GM19395 (cell line): Measurements from ENCODE around the gene ERCC5.
A peak's percentile ranks its signal among the peaks of the same experiment; 100 is the strongest.

Experiments
- ATAC-seq: cut with Tn5 transposase; IDR thresholded peaks from one replicate; pipeline ENCODE4 v1.9.1; 2021; ENCODE audit warnings: mild to moderate bottlenecking, moderate library complexity; ENCODE audit not compliant: unreplicated experiment

Gene ERCC5

GRCh38 chr13:102839462-102839861, 6.4 kb upstream of the ERCC5 start:
- ATAC-seq, result no peak

- ATAC-seq, result peak; percentile 32
These were observed 573 bp upstream of the ERCC5 start for GRCh38 chr13:102845289-102845629.

GRCh38 chr13:102846261-102847015, 606 bp downstream of the ERCC5 start:
- peak; percentile 51 for ATAC-seq

- ATAC-seq, result peak; percentile 17
These were observed 1.7 kb downstream of the ERCC5 start for GRCh38 chr13:102847272-102848234.

GRCh38 chr13:102848956-102849355, 3.1 kb downstream of the ERCC5 start:
- no peak for ATAC-seq

- ATAC-seq, result no peak
These were observed 6.7 kb downstream of the ERCC5 start for GRCh38 chr13:102852556-102852955.

GRCh38 chr13:102854675-102855074, 8.8 kb downstream of the ERCC5 start:
- ATAC-seq, result peak; percentile 82

GRCh38 chr13:102856557-102856956, 10.7 kb downstream of the ERCC5 start:
- no peak for ATAC-seq

- ATAC-seq, result no peak
These were observed 16.9 kb downstream of the ERCC5 start for GRCh38 chr13:102862624-102863210.

- no peak for ATAC-seq
These were observed 17.8 kb downstream of the ERCC5 start for GRCh38 chr13:102863590-102863989.

GRCh38 chr13:102868366-102868936, 22.6 kb downstream of the ERCC5 start:
- no peak for ATAC-seq

- peak; percentile 23 for ATAC-seq
These were observed 24.3 kb downstream of the ERCC5 start for GRCh38 chr13:102869948-102870676.

GRCh38 chr13:102870677-102871415, 25.0 kb downstream of the ERCC5 start:
- ATAC-seq, result peak; percentile 91

GRCh38 chr13:102872131-102872530, 26.3 kb downstream of the ERCC5 start:
- no peak for ATAC-seq

- no peak for ATAC-seq
These were observed 26.7 kb downstream of the ERCC5 start for GRCh38 chr13:102872531-102872930.

GRCh38 chr13:102873653-102874052, 27.8 kb downstream of the ERCC5 start:
- peak; percentile 48 for ATAC-seq

- ATAC-seq, result no peak
These were observed 29.4 kb downstream of the ERCC5 start for GRCh38 chr13:102875256-102875655.

- no peak for ATAC-seq
These were observed 31.5 kb downstream of the ERCC5 start for GRCh38 chr13:102877303-102877702.

- no peak for ATAC-seq
These were observed 32.6 kb downstream of the ERCC5 start for GRCh38 chr13:102878481-102878880.
